CD1c-positive myeloid dendritic cell (primary cell): Measurements from ENCODE around the gene MYO3B.

ENCODE experiments used
- DNase-seq: peaks from one replicate; pipeline ENCODE4 v3.0.0-alpha.2; 2016; ENCODE audit errors: extremely low spot score

The MYO3B gene

DNA sequence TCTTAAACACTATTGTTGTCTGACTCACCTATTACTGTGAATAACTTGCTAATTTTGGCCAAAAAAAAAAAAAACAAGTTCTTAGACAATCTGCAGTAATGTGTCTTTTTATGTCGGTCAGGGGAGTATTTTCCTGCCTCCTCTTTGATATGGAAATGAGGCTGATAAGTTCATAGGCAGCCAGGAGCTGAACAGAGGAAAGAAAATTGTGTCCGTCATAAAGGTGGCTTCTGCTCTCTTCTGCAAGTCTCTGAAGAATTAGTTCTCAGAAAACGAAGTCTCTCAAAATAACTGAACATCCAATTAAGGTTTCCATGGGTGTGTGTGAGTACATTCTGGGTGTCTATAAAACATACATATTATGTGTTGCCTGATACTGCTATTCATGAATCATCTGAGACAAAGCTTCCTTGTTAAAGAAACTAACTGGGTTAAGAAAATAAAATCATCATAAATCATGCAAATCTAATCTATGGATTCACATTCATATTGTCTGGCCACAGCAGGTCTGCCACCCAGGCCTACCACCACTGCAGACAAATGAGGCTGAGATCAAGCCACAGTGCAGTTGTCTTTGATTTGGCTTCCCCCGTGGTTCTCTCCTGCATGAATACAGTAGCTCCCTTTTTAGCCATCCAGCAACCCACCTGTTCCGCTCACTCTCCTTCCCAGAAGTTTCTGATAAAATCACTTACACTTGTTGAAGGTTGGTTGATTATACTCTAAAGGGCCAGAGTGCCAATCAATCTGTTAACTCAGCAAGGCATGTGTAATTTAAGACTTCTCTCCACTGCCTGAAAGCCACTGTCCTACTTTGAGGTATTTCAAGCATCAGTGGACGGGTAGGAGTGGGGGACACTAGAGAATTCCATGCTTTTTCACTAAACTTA, 517.8 kb downstream of the MYO3B start:
- no peak for DNase-seq

DNA sequence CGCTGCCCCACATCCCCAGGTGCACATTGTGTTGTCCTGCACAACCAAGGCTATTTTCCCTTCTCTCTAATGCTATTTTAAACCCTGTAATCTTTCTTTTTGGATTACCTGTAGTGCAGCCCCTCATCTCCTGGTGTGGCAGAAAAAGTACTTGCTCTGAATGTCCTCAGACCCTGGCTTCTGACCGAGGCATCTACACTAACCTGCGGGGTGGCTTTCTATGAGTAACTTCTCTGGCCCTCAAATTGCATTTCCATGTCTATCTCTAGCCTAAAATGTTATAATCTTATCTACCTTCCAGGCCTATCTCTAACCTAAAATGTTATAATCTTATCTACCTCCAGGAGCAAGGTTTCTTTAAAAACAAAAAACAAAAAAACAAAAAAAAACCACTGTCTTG, 519.0 kb downstream of the MYO3B start:
- no peak for DNase-seq

DNA sequence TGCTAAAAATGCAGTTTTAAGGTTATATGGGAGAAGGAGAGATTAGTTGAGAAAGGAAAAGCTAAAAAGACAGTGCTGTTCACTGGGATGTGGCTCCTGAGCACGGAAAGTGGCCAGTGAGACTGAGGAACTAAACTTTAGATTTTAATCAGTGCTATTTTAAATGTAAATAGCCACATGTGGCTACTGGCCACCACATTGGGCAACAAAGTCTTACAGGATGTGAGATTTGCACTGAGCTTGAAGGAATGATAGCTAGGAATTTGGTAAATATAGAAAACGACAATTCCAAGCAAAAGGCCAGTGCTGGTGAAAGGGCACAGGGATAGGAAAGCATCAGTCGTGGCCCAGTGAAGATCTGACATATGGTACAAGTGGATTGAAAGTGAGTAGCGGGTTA, 523.1 kb downstream of the MYO3B start:
- no peak for DNase-seq

DNA sequence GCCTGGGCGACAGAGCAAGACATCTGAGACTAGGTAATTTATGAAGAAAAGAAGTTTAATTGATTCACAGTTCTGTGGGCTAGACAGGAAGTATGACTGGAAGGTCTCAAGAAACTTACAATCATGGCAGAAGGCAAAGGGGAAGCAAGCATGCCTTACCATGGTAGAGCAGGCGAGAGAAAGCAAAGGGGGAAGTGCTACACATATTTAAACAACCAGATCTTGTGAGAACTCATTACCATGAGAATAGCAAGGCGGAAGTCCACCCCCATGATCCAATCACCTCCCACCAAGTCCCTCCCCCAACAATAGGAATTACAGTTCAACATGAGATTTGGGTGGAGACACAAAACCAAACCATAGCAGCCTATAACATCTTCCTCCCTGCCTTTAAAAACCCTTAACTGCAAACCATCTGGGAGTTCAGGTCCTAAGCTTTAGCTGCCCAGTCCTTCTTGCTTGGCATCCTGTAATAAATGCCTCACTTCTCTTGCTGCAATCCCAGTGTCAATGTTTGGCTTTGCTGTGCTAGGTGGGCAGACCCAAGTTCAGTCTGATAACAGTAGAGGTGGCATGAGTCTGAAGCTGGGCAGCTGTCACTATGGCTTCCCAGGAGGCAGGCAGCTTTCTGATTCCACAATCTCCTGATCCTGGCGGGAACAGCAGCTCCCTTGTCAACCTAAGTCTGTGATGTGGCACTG, 526.0 kb downstream of the MYO3B start:
- peak; percentile 50 for DNase-seq
